NCI-H2227 treated with DMSO at 0.1 percent for 48 hours (cell line): ENCODE data around the gene IGF1R.
"Not testable (repeated sequence)": the region's sequence is repeated elsewhere in the genome, so short reads cannot be mapped to it uniquely, and the experiment has no call there.

Experiments
- DNase-seq: peaks from one replicate; lab custom pipeline; 2025; lab: John Stamatoyannopoulos, UW

IGF1R gene

DNA sequence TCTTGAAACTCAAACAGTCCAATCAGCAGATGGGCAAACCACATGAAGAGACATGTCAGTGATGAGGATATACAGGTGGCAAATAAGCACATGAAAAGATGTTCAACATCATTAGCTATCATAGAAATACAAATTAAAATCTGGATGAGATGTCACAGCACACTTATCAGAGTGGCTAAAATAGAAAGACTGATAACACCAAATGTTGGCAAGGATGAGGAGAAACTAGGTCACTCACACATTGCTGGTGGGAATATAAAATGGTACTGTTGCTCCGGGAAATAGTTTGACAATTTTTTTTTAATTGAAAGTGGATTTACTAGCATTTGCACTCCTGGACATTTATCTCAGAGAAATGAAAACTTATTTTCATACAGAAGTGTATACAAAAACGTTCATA is 350.9 kb downstream of the IGF1R start:
- no peak for DNase-seq

DNA sequence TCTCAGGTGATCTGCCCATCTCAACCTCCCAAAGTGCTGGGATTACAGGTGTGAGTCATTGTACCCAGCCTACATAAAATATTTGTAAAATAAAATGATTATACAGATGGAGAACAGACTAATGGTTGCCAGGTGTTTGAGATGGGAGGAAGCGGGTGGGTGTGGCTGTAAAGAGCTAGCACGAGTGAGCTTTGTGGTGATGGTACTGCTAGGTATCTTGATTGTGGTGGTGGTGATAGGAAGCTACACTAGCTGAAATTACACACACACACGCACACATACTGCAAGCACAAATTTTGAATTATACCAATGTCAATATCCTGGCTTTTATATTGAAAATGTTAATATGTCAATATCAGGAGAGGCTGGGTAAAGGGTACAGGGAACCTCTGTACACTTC is 353.9 kb downstream of the IGF1R start:
- DNase-seq, result no peak

DNA sequence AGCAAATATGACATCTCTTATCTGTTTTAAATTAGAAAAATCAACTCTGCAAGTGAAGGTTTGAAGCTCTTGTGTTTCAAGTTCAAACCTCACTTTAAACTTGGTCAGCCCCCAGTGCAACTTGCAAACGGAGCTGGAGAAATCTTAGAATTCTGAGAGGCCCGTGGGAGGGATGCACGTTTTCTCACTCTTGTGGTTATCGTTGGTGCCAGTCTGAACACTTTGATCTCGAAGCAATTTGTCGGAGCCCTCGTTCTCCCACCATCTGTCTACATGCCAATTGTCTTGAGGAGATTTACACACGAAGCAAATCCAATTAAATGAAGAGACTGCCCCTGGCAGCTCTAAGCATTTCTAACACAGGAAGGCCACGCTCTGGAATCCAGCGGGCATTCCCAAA is 355.0 kb downstream of the IGF1R start:
- not testable (repeated sequence) for DNase-seq

DNA sequence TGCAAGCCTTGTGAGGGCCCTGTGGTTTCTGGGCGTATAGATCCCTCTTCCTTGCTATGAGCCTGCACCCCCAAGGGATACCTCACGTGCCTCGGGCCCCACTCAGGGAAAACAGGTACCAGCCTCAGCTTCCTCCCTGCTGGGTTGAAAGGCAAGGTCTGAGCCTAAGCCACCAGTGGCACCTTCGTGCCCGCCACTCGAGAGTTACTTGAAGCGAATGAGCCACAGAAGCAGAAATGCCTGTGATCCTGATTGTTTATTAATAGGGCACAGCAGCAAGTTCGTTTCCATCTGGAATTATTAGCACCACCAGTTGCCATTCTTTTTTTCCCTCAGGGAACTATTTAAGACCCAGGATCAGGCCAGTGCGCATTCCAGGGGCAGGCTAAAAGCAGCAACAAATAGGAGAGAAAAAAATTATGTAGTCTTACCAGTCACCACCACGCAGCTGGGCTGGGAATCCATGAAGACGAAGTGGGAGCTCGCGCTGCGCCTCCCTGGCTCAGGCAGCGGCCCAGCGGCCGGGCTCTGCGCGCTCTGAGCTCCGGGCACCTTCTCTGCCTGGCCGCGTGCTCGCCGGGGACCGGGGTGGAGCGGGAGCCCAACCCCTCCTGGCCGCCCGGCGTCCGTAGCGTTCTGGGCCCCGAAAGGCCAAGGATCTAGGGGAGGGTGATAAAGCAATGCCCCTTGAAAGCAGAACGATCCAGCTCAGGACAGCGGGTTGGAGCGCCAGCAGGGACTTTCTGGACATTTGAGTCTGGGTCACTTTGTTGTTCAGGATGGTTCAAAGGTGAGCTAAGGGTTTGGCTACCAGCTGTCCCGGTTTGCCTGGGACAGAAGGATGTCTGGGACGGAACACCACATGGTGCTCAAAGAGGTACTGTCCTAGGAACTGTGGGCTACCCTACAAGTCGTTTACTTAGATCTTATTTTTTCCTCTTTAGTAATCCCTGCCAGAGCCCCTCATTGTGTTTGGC is 356.9 kb downstream of the IGF1R start:
- not testable (repeated sequence) for DNase-seq

DNA sequence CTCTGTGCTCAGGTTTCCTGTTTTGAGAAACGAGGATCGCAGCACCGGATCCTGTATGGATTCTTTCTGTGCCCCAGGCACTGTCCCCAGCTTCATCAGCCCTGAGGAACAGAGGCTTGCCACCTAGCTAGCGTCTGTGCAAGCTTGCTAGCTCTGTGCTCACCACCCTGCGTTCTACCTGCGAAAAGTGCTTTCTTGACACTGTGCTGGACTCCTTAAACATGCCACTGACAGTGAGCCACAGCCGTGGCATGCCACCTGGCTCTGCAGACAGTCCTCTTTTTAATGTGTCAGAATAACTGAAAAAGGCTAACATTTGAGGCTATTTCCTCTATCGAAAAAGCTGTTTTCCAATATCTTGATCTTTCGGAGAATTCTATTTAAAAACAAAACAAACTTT is 357.8 kb downstream of the IGF1R start:
- DNase-seq, result no peak

DNA sequence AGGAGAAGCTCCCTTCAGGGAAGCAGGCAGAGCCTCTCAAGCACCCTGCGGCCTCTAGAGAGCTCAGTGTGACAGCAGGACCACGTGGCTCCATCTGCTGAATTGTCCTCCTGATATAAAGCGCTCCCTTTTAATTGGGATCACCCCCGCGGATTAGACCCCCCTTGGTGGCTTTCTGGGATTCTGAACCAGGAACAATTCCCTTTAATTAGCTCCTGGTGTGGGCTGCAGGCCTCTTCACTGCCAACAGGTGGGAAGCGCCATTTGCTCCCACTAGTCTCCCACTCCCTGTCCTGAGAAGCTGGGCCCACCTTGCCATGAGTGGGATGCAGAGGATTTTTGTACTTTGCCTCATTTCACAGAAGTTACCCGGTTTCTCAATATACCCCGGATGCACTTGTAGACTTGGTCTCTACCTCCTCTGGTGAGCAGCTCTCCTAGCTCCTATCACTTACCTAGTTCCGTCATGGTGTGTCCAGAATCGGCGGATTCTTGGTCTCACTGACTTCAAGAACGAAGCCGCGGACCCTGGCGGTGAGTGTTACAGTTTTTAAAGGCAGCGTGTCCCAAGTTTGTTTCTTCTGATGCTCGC is 358.7 kb downstream of the IGF1R start:
- DNase-seq, result no peak

DNA sequence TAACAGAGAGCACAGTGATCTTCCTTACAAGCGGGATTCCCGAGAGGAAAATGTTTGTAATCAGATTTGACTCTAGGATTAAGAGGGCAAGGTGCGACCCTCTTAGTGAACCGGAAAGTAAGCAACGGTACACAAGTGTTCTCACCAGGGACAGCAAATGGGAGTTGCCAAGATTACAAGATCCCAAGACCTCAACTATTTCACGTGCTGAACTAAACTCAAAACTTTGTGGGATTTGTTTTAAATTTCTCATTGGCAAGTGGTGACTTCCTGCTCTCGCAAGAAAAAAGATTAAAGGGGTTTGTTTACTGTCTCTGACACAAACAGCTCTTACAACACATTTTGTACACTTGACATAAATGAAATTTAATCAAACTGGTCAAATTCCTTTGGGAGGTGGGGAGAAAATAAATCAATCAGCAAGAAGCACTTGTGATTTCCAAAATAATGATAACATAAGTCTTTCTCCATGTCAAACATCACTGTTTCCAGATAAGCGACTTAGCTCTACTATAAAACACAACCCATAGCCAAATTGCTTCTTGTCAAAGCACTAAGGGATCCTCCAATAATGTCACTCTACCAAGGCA is 361.5 kb downstream of the IGF1R start:
- DNase-seq, result no peak

DNA sequence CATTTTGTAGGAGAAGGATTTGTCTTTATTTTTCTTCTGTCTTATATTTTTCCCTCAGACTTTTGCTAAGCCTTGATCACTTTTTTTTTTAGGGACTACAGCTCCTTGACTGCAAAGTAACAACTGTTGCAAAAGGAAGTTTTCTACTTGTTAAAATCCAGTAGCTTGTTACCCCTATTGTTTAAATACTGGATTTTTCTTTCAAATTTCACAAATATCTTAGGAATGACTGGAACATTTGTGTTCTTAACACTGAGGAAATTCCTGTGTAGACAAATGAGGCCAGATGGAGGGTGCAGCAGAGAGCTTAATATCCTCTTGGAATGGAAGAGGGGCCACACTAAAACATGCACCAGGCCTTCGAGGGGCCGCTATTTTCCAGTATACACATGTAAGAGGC is 362.4 kb downstream of the IGF1R start:
- no peak for DNase-seq
